Epithelial cell of proximal tubule (primary cell): ENCODE results near the gene MAB21L4. TPM values are rescaled to one million over a fixed set of nuclear protein-coding genes. Genes with fewer than 3 reads are reported as not detected.
"Not testable (repeated sequence)": the region's sequence is repeated elsewhere in the genome, so short reads cannot be mapped to it uniquely, and the experiment has no call there.

Experiments
- DNase-seq: peaks from one replicate; pipeline ENCODE4 v3.0.0-alpha.2; 2011; ENCODE audit warnings: low read depth
- H3K4me3 ChIP-seq: 2 replicates; pipeline ENCODE4 v1.5.1; 2011; ENCODE audit warnings: low read depth, mild to moderate bottlenecking, low read length
- CTCF ChIP-seq: conservative IDR thresholded peaks from 2 replicates; pipeline ENCODE4 v1.5.1; 2012; ENCODE audit warnings: low read depth, mild to moderate bottlenecking, low read length
- total RNA-seq: library from RNA; depleted of rRNA; stranded (reverse); fragments of >200 nt; gene quantifications from 2 replicates; pipeline ENCODE4 v1.2.3, GENCODE V29; 2015

The MAB21L4 gene
- total RNA-seq, 1 donor from 2014 or later, result 0.81 TPM

DNA sequence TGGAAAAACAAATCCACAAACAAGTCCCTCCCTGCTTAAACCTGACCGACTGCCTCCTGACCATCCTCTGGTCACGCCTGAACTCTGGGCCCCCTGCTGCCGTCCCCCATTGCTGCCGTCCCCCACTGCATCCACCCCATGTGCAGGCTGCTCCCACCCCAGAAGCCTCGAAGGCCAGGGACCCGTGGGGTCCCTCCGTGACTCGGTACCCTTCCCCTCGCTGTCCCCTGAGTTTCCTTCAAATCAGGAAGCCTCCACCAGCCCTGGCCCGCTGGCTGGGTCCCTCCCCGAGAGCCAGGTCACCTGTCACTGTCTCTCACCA, 45.2 kb downstream of the MAB21L4 start:
- no peak for TF ChIP-seq CTCF
- no peak overlapping the region for H3K4me3 ChIP-seq
- DNase-seq, result no peak

DNA sequence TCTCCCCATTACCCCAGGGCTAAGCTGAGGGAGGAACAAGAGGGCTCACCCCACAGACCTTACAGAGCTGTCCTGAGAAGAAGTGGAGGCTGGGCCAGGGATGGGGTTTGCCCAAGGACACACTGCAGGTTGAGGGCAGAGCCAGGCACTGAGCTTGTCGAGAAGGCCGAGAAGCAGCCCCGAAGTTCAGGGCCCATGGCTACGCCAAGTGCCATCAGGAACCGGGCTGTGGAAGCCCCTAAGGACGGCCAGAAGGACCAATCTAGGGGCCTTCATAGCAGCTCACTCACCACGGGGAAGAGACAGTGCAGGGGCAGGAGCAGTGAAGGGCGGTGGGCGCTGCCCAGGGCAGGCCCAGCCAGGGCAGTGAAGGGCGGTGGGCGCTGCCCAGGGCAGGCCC, 45.9 kb downstream of the MAB21L4 start:
- no peak for DNase-seq
- no peak overlapping the region for H3K4me3 ChIP-seq
- TF ChIP-seq CTCF, result no peak

DNA sequence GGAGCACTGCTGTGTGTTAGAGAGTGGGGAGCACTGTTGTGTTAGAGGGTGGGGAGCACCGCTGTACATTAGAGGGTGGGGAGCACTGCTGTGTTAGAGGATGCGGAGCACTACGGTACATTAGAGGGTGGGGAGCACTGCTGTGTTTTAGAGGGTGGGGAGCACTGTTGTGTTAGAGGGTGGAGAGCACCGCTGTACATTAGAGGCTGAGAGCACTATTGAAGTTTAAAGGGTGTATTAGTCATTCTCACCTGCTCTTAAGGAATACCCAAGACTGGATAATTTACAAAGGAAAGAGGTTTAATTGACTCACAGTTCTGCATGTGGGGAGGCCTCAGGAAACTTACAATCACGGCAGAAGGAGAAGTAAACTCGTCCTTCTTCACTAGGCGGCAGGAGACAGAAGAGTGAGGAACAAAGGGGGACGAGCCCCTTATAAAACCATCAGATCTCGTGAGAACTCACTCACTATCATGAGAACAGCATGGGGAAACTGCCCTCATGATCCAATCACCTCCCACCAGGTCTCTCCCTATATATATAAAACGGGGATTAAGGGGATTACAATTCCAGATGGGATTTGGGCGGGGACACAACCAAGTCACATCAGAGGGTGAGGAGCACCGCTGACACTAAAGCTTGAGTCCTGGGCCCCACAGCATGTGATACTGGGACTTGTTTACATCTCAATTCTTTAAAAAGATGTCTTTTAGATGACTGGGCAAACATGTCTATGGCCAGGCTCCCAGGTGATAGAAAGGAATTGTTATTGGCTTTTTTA, 46.9 kb downstream of the MAB21L4 start:
- TF ChIP-seq CTCF, result no peak
- H3K4me3 ChIP-seq, result no peak overlapping the region
- no peak for DNase-seq

GRCh38 chr2:240847817-240848216, 48.1 kb downstream of the MAB21L4 start:
- TF ChIP-seq CTCF, result no peak
- no peak overlapping the region for H3K4me3 ChIP-seq
- DNase-seq, result no peak

GRCh38 chr2:240846873-240847595, 48.9 kb downstream of the MAB21L4 start:
- no peak overlapping the region for H3K4me3 ChIP-seq
- TF ChIP-seq CTCF, result no peak
- no peak for DNase-seq

GRCh38 chr2:240846309-240846708, 49.6 kb downstream of the MAB21L4 start:
- not testable (repeated sequence) for DNase-seq, H3K4me3 ChIP-seq

DNA sequence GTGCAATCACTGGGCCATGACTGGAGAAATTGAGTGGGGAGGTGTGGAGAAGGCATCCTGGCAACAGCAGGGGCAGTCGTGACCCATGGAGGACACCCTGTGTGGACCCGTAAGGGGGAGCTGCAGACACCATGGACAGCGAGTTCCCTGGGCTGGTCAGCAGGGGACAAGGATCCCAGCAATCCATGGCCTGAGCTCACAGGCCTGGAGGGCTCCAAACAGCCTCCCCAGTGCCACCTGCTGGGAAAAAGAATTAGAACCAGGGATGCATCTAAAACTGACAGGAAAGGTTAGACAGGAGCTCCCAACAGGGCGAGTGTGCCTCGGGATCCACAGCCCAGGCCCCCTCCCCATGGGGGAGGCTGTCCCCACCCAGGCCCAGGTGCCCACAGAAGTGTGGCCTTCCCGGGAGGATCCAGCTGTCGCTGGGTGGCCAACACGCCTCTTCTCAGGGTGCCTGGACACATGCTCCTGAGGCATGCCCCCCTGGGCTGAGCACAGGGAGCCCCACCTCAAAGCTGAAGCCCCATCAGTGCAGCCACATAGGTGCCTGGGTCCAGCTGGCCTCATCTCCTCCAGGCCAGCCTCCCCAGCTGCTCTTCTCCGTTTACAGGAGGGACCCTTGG, 55.4 kb downstream of the MAB21L4 start:
- peak; percentile 6 for DNase-seq
- TF ChIP-seq CTCF, result peak; percentile 72
- no peak overlapping the region for H3K4me3 ChIP-seq
